ENCODE measurements around the gene ROPN1B.
A peak's percentile ranks its signal among the peaks of the same experiment; 100 is the strongest.
"Not testable (repeated sequence)": the region's sequence is repeated elsewhere in the genome, so short reads cannot be mapped to it uniquely, and the experiment has no call there.

Gene ROPN1B

GRCh38 chr3:125968701-125969592 lies at the start of gene ROPN1B:
Gene ROPN1B, plus strand, starts transcription at chr3:125969178. Its CDS starts 2,877 bp downstream, at chr3:125972055.
- DNase-seq: not testable (repeated sequence)

GRCh38 chr3:125920191-125920590 lies 48.8 kb upstream of the ROPN1B start:
- not testable (repeated sequence) for DNase-seq

GRCh38 chr3:125920751-125921279 lies 48.2 kb upstream of the ROPN1B start:
- DNase-seq: not testable (repeated sequence)

GRCh38 chr3:125921712-125922111 lies 47.3 kb upstream of the ROPN1B start:
- DNase-seq: peak; percentile 47

- not testable (repeated sequence) for DNase-seq
Measured at GRCh38 chr3:125923324-125924115, 45.5 kb upstream of the ROPN1B start.

GRCh38 chr3:125924276-125924675 lies 44.7 kb upstream of the ROPN1B start:
- not testable (repeated sequence) for DNase-seq

GRCh38 chr3:125925727-125926126 lies 43.3 kb upstream of the ROPN1B start:
- not testable (repeated sequence) for DNase-seq

- DNase-seq: peak; percentile 77
Measured at GRCh38 chr3:125928771-125929545, 40.0 kb upstream of the ROPN1B start.

- DNase-seq: not testable (repeated sequence)
Measured at GRCh38 chr3:125929765-125930164, 39.2 kb upstream of the ROPN1B start.

GRCh38 chr3:125931355-125931880 lies 37.6 kb upstream of the ROPN1B start:
- DNase-seq: not testable (repeated sequence)

- not testable (repeated sequence) for DNase-seq
Measured at GRCh38 chr3:125933397-125934173, 35.4 kb upstream of the ROPN1B start.

- DNase-seq: not testable (repeated sequence)
Measured at GRCh38 chr3:125935252-125935874, 33.6 kb upstream of the ROPN1B start.

GRCh38 chr3:125936210-125936815 lies 32.7 kb upstream of the ROPN1B start:
- not testable (repeated sequence) for DNase-seq

- DNase-seq: not testable (repeated sequence)
Measured at GRCh38 chr3:125936891-125937290, 32.1 kb upstream of the ROPN1B start.

GRCh38 chr3:125947806-125948205 lies 21.2 kb upstream of the ROPN1B start:
- not testable (repeated sequence) for DNase-seq

GRCh38 chr3:125948901-125949300 lies 20.1 kb upstream of the ROPN1B start:
- not testable (repeated sequence) for DNase-seq

- not testable (repeated sequence) for DNase-seq
Measured at GRCh38 chr3:125951176-125951575, 17.8 kb upstream of the ROPN1B start.

- DNase-seq: not testable (repeated sequence)
Measured at GRCh38 chr3:125957020-125957419, 12.0 kb upstream of the ROPN1B start.

- DNase-seq: no peak
Measured at GRCh38 chr3:125957674-125958510, 11.1 kb upstream of the ROPN1B start.
